Measurements from ENCODE around the gene HOXA7. TPM values are rescaled to one million over a fixed set of nuclear protein-coding genes. Genes with fewer than 3 reads are reported as not detected.

HOXA7 gene
- total and polyA plus RNA-seq, 10 of the 15 experiments (the other 5 are each of a cell fraction or from before 2014, with no cell fraction given) = not detected

- H3K4me2 ChIP-seq (ENCODE audit: control insufficient read depth, insufficient read depth) = no peak overlapping the region
- CTCF ChIA-PET = interaction anchor here (0.6 to 1.8 kb wide), 2 partner anchors 9 to 82 kb away, joined by 3 to 8 read pairs; no protein-coding TSS in a partner anchor
- in situ Hi-C loops (cut with MboI) = loop anchor here (5.0 kb wide), 1 partner anchor 717 kb away; no protein-coding TSS in a partner anchor
- ATAC-seq (no peak), DNase-seq (ENCODE audit: low read depth, low spot score) (no peak), FAIRE-seq (no peak)
- no peaks in the 10 kb centered on the region for H3K4me1 ChIP-seq (ENCODE audit: control insufficient read depth, insufficient read depth, low read length)
- no peak overlapping the region for H3K4me3 ChIP-seq
- peaks cover 25 to 48% of the 10 kb centered on the region in 2 experiments for H3K27me3 ChIP-seq (replicated peaks in 1 of 2; ENCODE audit: control insufficient read depth in 2 of 2, insufficient read depth in 2 of 2, low read length in 1 of 2)
- RAD21 ChIA-PET (ENCODE audit: unreplicated experiment) = interaction anchor here (0.5 to 0.6 kb wide), 2 partner anchors 817 to 1060 kb away, joined by 3 read pairs; no protein-coding TSS in a partner anchor
- no peak overlapping the region for H3K27ac ChIP-seq (ENCODE audit: control insufficient read depth, insufficient read depth)
- no peaks in the 10 kb centered on the region for H3K79me2 ChIP-seq (ENCODE audit: control insufficient read depth, insufficient read depth, low read length)
- SMC1A ChIA-PET (ENCODE audit: uncharacterized antibody, unreplicated experiment) = no interaction called here
- TF ChIP-seq, protein P1, sequence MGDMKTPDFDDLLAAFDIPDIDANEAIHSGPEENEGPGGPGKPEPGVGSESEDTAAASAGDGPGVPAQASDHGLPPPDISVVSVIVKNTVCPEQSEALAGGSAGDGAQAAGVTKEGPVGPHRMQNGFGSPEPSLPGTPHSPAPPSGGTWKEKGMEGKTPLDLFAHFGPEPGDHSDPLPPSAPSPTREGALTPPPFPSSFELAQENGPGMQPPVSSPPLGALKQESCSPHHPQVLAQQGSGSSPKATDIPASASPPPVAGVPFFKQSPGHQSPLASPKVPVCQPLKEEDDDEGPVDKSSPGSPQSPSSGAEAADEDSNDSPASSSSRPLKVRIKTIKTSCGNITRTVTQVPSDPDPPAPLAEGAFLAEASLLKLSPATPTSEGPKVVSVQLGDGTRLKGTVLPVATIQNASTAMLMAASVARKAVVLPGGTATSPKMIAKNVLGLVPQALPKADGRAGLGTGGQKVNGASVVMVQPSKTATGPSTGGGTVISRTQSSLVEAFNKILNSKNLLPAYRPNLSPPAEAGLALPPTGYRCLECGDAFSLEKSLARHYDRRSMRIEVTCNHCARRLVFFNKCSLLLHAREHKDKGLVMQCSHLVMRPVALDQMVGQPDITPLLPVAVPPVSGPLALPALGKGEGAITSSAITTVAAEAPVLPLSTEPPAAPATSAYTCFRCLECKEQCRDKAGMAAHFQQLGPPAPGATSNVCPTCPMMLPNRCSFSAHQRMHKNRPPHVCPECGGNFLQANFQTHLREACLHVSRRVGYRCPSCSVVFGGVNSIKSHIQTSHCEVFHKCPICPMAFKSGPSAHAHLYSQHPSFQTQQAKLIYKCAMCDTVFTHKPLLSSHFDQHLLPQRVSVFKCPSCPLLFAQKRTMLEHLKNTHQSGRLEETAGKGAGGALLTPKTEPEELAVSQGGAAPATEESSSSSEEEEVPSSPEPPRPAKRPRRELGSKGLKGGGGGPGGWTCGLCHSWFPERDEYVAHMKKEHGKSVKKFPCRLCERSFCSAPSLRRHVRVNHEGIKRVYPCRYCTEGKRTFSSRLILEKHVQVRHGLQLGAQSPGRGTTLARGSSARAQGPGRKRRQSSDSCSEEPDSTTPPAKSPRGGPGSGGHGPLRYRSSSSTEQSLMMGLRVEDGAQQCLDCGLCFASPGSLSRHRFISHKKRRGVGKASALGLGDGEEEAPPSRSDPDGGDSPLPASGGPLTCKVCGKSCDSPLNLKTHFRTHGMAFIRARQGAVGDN (IDR thresholded peaks at IDR 0.05) = no peak
- no peaks in the 10 kb centered on the region for H4K20me1 ChIP-seq (ENCODE audit: control insufficient read depth, insufficient read depth)
- WGBS (ENCODE audit: insufficient coverage, insufficient replicate concordance, low lambda C conversion rate, missing lambda C conversion rate) = 41% methylated on average over 41 of the region's 41 CpGs
- no peaks in the 10 kb centered on the region for H3K9me3 ChIP-seq (replicated peaks; ENCODE audit: control insufficient read depth, insufficient read depth, low read length)
- POLR2A ChIA-PET = no interaction called here
- no peak overlapping the region for H2AFZ ChIP-seq (ENCODE audit: control insufficient read depth, low read depth, low read length)
- H3K9ac ChIP-seq (ENCODE audit: control insufficient read depth, insufficient read depth, low read length) = no peak overlapping the region
- no TSS peak for BruUV-seq (replicated peaks)
- intact Hi-C loops (cut with micrococcal nuclease; ENCODE audit: unreplicated experiment) = no loop called here
- no peaks in the 10 kb centered on the region for H3K36me3 ChIP-seq (ENCODE audit: control insufficient read depth in 2 of 2, insufficient read depth in 2 of 2, low read length in 1 of 2)
These were observed 48.4 kb upstream of the HOXA7 start for GRCh38 chr7:27204851-27205322.
